Measurements from ENCODE around the gene EFCC1.

EFCC1 gene

DNA sequence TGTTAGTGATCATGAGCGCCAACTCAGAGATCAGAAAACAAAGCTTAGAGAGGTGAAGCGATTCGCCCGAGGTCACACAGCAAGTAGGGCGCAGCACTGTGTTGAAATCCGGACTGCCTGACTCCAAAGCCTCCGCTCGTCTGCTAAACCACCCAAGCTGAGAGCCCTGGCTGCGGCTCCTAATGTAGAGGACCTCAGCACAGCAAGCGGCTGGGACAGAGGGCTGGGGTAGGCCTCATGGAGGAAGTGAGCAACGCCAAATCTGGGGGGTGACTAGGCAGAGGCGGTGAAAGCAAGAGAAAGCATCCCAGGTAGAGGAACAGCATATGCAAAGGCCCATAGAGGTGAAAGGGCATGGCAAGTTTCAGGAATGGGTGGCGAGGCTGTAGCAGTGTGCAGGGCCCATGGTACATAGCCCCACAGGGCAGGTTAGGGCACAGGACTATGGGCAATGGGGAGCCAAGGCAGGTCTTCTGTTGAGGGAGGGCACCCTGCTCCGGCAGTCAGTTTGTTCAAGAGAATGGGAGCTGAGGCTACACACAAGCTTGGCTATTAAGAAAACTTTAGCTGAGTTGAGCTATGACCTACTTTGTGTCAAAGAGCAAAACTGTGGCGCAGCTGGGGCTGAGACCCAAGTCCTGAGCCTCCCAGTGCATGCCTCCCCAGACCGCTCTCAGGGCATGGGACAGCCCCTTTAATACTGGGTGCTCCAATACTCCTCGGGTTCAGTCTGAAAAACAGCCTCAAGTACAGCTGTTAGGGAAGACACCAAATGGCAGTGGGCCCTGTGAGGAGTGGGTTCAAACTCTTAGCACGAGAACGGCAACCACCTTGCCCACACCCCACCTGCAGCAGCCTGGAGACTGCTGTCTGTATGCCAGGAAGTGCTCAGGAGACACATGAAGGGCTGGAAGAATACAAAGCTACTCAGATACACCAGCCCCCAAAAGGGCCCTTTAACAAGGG, 6.2 kb upstream of the EFCC1 start:
- no peak overlapping the region; the same call in 1 of the 2 replicates for H3K4me3 ChIP-seq (replicated peaks; ENCODE audit: low read depth, low read length)
- DNase-seq (ENCODE audit: extremely low read depth, low read depth) = no peak
- TF ChIP-seq, protein P1, sequence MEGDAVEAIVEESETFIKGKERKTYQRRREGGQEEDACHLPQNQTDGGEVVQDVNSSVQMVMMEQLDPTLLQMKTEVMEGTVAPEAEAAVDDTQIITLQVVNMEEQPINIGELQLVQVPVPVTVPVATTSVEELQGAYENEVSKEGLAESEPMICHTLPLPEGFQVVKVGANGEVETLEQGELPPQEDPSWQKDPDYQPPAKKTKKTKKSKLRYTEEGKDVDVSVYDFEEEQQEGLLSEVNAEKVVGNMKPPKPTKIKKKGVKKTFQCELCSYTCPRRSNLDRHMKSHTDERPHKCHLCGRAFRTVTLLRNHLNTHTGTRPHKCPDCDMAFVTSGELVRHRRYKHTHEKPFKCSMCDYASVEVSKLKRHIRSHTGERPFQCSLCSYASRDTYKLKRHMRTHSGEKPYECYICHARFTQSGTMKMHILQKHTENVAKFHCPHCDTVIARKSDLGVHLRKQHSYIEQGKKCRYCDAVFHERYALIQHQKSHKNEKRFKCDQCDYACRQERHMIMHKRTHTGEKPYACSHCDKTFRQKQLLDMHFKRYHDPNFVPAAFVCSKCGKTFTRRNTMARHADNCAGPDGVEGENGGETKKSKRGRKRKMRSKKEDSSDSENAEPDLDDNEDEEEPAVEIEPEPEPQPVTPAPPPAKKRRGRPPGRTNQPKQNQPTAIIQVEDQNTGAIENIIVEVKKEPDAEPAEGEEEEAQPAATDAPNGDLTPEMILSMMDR (IDR thresholded peaks at IDR 0.05; ENCODE audit: low read depth, low read length, missing control alignments) = no peak

- TF ChIP-seq, protein P1 (IDR thresholded peaks at IDR 0.05; ENCODE audit: low read depth, low read length, missing control alignments) = no peak
- DNase-seq (ENCODE audit: extremely low read depth, low read depth) = no peak
Observed at GRCh38 chr3:128995737-128996136, 5.4 kb upstream of the EFCC1 start.

GRCh38 chr3:128996200-128996599, 4.9 kb upstream of the EFCC1 start:
- no peak for DNase-seq (ENCODE audit: extremely low read depth, low read depth)
- no peak overlapping the region for H3K4me3 ChIP-seq (replicated peaks; ENCODE audit: low read depth, low read length)
- TF ChIP-seq, protein P1 (IDR thresholded peaks at IDR 0.05; ENCODE audit: low read depth, low read length, missing control alignments) = no peak

More at GRCh38 chr3:128995737-128996136, 5.4 kb upstream of the EFCC1 start:
- H3K4me3 ChIP-seq (replicated peaks; ENCODE audit: low read depth, low read length) = no peak overlapping the region

GRCh38 chr3:128996726-128997125, 4.4 kb upstream of the EFCC1 start:
- H3K4me3 ChIP-seq (replicated peaks; ENCODE audit: low read depth, low read length) = no peak overlapping the region
- no peak for DNase-seq (ENCODE audit: extremely low read depth, low read depth)
- TF ChIP-seq, protein P1 (IDR thresholded peaks at IDR 0.05; ENCODE audit: low read depth, low read length, missing control alignments) = no peak

GRCh38 chr3:128997486-128998133, 3.5 kb upstream of the EFCC1 start:
- DNase-seq (ENCODE audit: extremely low read depth, low read depth) = no peak
- H3K4me3 ChIP-seq (replicated peaks; ENCODE audit: low read depth, low read length) = no peak overlapping the region
- TF ChIP-seq, protein P1 (IDR thresholded peaks at IDR 0.05; ENCODE audit: low read depth, low read length, missing control alignments) = no peak

DNA sequence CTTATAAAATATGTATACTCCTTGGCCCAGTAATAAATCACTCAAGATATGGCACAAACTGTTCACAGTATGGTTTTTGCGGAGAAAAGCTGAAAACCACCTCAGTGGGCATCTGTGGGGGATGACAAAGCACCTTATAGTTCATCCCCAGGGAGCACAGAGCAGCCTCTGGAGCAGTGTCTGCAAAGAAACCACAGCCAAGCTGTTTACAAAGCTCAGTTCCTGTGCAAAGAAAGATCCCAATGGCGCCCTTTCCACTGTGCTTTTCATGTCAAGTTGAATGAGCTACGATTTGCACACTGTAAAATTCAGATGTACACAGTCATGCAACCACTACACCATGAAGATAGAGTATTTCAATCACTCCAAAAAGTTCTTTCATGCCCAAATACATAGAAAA, 2.5 kb upstream of the EFCC1 start:
- TF ChIP-seq, protein P1 (IDR thresholded peaks at IDR 0.05; ENCODE audit: low read depth, low read length, missing control alignments) = no peak
- no peak for DNase-seq (ENCODE audit: extremely low read depth, low read depth)
- H3K4me3 ChIP-seq (replicated peaks; ENCODE audit: low read depth, low read length) = no peak overlapping the region

Data from HFF-Myc (cell line).